WI38 (cell line): ENCODE data around the gene WSB1.

Source experiments
- H3K4me3 ChIP-seq: 2 replicates; pipeline ENCODE4 v1.5.1; 2011; ENCODE audit warnings: low read depth, mild to moderate bottlenecking, control low read depth, low read length
- TF ChIP-seq, protein P1 (sequence below): IDR thresholded peaks from 2 replicates; pipeline ENCODE4 v1.5.1; 2012; ENCODE audit warnings: low read depth, mild to moderate bottlenecking, control low read depth, low read length

The WSB1 gene

DNA sequence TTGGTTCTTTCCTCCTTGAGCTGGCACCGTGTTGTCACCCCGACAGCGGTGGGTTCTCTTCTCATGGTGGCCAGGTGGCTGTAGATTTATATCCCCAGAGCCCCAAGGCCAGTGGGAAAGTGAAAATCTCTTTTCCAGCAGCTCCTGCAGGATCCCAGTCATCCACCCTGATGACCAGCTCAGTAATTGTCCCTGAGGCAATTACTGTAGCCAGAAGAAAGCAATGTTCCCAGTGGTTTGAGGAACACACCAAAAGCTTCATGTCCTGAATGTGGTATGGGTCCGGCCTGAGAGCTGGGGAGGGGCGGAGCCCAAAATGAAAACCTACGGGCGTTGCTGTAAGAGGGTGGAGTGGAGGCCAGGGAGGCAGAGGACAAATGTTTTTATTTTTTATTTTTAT is 69.0 kb downstream of the WSB1 start:
- no peak overlapping the region for H3K4me3 ChIP-seq
- TF ChIP-seq, protein P1, sequence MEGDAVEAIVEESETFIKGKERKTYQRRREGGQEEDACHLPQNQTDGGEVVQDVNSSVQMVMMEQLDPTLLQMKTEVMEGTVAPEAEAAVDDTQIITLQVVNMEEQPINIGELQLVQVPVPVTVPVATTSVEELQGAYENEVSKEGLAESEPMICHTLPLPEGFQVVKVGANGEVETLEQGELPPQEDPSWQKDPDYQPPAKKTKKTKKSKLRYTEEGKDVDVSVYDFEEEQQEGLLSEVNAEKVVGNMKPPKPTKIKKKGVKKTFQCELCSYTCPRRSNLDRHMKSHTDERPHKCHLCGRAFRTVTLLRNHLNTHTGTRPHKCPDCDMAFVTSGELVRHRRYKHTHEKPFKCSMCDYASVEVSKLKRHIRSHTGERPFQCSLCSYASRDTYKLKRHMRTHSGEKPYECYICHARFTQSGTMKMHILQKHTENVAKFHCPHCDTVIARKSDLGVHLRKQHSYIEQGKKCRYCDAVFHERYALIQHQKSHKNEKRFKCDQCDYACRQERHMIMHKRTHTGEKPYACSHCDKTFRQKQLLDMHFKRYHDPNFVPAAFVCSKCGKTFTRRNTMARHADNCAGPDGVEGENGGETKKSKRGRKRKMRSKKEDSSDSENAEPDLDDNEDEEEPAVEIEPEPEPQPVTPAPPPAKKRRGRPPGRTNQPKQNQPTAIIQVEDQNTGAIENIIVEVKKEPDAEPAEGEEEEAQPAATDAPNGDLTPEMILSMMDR, result no peak

DNA sequence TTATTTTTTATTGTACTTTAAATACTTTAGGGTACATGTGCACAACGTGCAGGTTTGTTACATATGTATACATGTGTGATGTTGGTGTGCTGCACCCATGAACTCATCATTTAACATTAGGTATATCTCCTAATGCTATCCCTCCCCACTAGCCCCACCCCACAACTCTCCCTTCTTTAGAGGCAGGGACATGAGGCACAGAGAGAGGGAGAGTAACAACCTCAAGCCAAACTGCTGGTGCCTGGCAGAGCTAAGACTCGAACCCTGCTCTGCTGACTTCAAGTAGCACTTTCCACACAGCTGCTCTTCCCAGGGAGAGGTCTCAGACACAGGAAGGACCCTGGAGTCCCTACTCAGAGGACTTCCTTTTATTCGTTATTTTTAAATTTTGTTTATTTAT is 69.4 kb downstream of the WSB1 start:
- H3K4me3 ChIP-seq, result no peak overlapping the region
- TF ChIP-seq, protein P1, result no peak
